DOHH2 (cell line): ENCODE data around the gene DOCK1.

Experiments
- H3F3A ChIP-seq: fragments of 200-600 bp; sonication (generic), shearing (Covaris generic); 2 replicates; pipeline ENCODE4 v1.6.0; 2016; ENCODE audit warnings: antibody characterized with exemption, mild to moderate bottlenecking; ENCODE audit not compliant: control insufficient read depth, insufficient read depth
- H3K27ac ChIP-seq: fragments of 200-600 bp; sonication (generic); 2 replicates; pipeline ENCODE4 v1.5.1; 2014; ENCODE audit warnings: low read depth, mild to moderate bottlenecking, low read length, moderate library complexity
- H3K27me3 ChIP-seq: fragments of 200-600 bp; sonication (generic); 2 replicates; pipeline ENCODE4 v1.6.1; 2014; ENCODE audit warnings: mild to moderate bottlenecking, low read length, mixed read lengths; ENCODE audit not compliant: control insufficient read depth
- H3K36me3 ChIP-seq: fragments of 200-600 bp; sonication (generic); 2 replicates; pipeline ENCODE4 v1.6.1; 2014; ENCODE audit warnings: mild to moderate bottlenecking, low read length, moderate library complexity, mixed read lengths; ENCODE audit not compliant: control insufficient read depth
- H3K4me1 ChIP-seq: fragments of 200-600 bp; sonication (generic); 2 replicates; pipeline ENCODE4 v1.6.1; 2014; ENCODE audit warnings: mild to moderate bottlenecking, low read length, mixed read lengths; ENCODE audit not compliant: control insufficient read depth
- H3K4me2 ChIP-seq: fragments of 200-600 bp; sonication (generic); 2 replicates; pipeline ENCODE4 v1.6.0; 2014; ENCODE audit warnings: mild to moderate bottlenecking, low read length, moderate library complexity
- H3K4me3 ChIP-seq: fragments of 200-600 bp; sonication (generic); 2 replicates; pipeline ENCODE4 v1.5.1; 2014; ENCODE audit warnings: mild to moderate bottlenecking, low read length, mixed read lengths
- H3K79me2 ChIP-seq: fragments of 200-600 bp; sonication (generic); 2 replicates; pipeline ENCODE4 v1.6.1; 2014; ENCODE audit warnings: mild to moderate bottlenecking, low read length, mixed read lengths; ENCODE audit not compliant: control insufficient read depth
- H3K9me2 ChIP-seq: fragments of 200-600 bp; sonication (generic); replicated peaks from 2 replicates; pipeline ENCODE4 v1.6.1; 2014; ENCODE audit warnings: mild to moderate bottlenecking, low read length, mixed read lengths; ENCODE audit not compliant: control insufficient read depth
- H3K9me3 ChIP-seq: fragments of 200-600 bp; sonication (generic); 2 replicates; pipeline ENCODE4 v1.6.1; 2014; ENCODE audit warnings: antibody characterized with exemption, low read length, mixed read lengths; ENCODE audit not compliant: control insufficient read depth, insufficient read depth
- H4K20me1 ChIP-seq: fragments of 200-600 bp; sonication (generic); 2 replicates; pipeline ENCODE4 v1.6.0; 2014; ENCODE audit warnings: low read depth, mild to moderate bottlenecking, antibody characterized with exemption, low read length, moderate library complexity; ENCODE audit not compliant: control insufficient read depth, insufficient read depth
- CTCF ChIP-seq: fragments of 200-600 bp; sonication (generic); IDR thresholded peaks from one replicate; pipeline ENCODE4 v1.5.1; 2014; ENCODE audit warnings: antibody characterized with exemption, mild to moderate bottlenecking, low read depth, low read length; ENCODE audit not compliant: poor library complexity, severe bottlenecking
- EZH2phosphoT487 ChIP-seq: fragments of 200-600 bp; sonication (generic); IDR thresholded peaks from 2 replicates; pipeline ENCODE4 v1.6.1; 2017; ENCODE audit warnings: borderline replicate concordance, mild to moderate bottlenecking, antibody characterized with exemption, low read length, moderate library complexity, mixed read lengths

Gene DOCK1

GRCh38 chr10:127092916-127093315 is 187.7 kb downstream of the DOCK1 start:
- no peaks in the 10 kb centered on the region for H3K4me1 ChIP-seq
- no peak overlapping the region for H3K4me3 ChIP-seq
- no peaks in the 10 kb centered on the region for H3K9me2 ChIP-seq
- no peak overlapping the region for H3K27ac ChIP-seq
- H4K20me1 ChIP-seq = no peaks in the 10 kb centered on the region
- no peak for TF ChIP-seq EZH2phosphoT487
- TF ChIP-seq CTCF = no peak
- no peaks in the 10 kb centered on the region for H3F3A ChIP-seq
- no peaks in the 10 kb centered on the region for H3K27me3 ChIP-seq
- H3K36me3 ChIP-seq = no peaks in the 10 kb centered on the region
- H3K9me3 ChIP-seq = peaks cover 3% of the 10 kb centered on the region; the same call in 1 of the 2 replicates
- no peaks in the 10 kb centered on the region for H3K79me2 ChIP-seq
- H3K4me2 ChIP-seq = no peak overlapping the region

- Histone ChIP-seq H3K9me3 (peaks cover 3% of the 10 kb centered on the region; the same call in 1 of the 2 replicates), H3K4me2 (no peak overlapping the region), H3K9me2 (no peaks in the 10 kb centered on the region), H3F3A (no peaks in the 10 kb centered on the region), H3K79me2 (no peaks in the 10 kb centered on the region), H3K4me1 (no peaks in the 10 kb centered on the region), H3K27ac (no peak overlapping the region), H3K27me3 (no peaks in the 10 kb centered on the region), H3K4me3 (no peak overlapping the region), H4K20me1 (no peaks in the 10 kb centered on the region), H3K36me3 (no peaks in the 10 kb centered on the region)
- TF ChIP-seq EZH2phosphoT487 = no peak
Measured at GRCh38 chr10:127094984-127095383, 189.8 kb downstream of the DOCK1 start.

- H3K9me2 ChIP-seq = no peaks in the 10 kb centered on the region
- no peaks in the 10 kb centered on the region for H4K20me1 ChIP-seq
- no peak overlapping the region for H3K4me2 ChIP-seq
- H3K4me3 ChIP-seq = no peak overlapping the region
- H3K79me2 ChIP-seq = no peaks in the 10 kb centered on the region
- no peak for TF ChIP-seq EZH2phosphoT487
- TF ChIP-seq CTCF = no peak
- peaks cover 5% of the 10 kb centered on the region; the same call in 1 of the 2 replicates for H3K9me3 ChIP-seq
- no peaks in the 10 kb centered on the region for H3K4me1 ChIP-seq
- H3K27ac ChIP-seq = no peak overlapping the region
- H3K36me3 ChIP-seq = no peaks in the 10 kb centered on the region
- H3F3A ChIP-seq = no peaks in the 10 kb centered on the region
- H3K27me3 ChIP-seq = no peaks in the 10 kb centered on the region
Measured at GRCh38 chr10:127100983-127101615, 195.9 kb downstream of the DOCK1 start.

GRCh38 chr10:127102176-127102575 is 196.9 kb downstream of the DOCK1 start:
- no peak for TF ChIP-seq EZH2phosphoT487
- TF ChIP-seq CTCF = no peak
- H3K27me3 ChIP-seq = no peaks in the 10 kb centered on the region
- peaks cover 5% of the 10 kb centered on the region; the same call in 1 of the 2 replicates for H3K9me3 ChIP-seq
- no peaks in the 10 kb centered on the region for H4K20me1 ChIP-seq
- H3K4me3 ChIP-seq = no peak overlapping the region
- no peaks in the 10 kb centered on the region for H3K79me2 ChIP-seq
- no peaks in the 10 kb centered on the region for H3F3A ChIP-seq
- no peaks in the 10 kb centered on the region for H3K4me1 ChIP-seq
- no peaks in the 10 kb centered on the region for H3K9me2 ChIP-seq
- H3K27ac ChIP-seq = no peak overlapping the region
- H3K4me2 ChIP-seq = no peak overlapping the region
- H3K36me3 ChIP-seq = no peaks in the 10 kb centered on the region
